ENCODE results near the gene IMMP2L.

IMMP2L gene

DNA sequence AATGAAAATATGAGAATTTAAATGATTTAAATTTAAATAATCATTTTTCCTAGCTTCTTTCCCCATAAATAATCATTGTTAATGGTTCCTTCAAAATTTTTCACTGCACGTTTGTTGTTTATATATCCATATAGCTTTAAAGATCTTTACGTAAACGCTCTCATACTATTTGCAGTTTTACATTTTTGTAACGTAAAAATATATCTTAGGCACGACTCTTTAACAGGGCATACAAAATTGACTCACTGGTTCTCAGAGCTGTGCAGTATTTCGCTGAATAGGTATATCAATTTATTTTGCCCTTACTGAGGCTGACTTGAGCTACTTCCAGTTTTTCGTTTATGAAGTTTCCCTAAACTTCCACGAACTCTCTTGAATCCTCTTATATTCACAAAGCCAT, 365.6 kb downstream of the IMMP2L start:
- Histone ChIP-seq H3K9me3 (ENCODE audit: control insufficient read depth in 5 of 5, low read length in 5 of 5) (peaks cover 0 to 2% (median under 1%) of the 10 kb centered on the region in 5 donors), H3K9ac (ENCODE audit: low read length in 5 of 5) (no peak overlapping the region), H3K4me1 (ENCODE audit: control insufficient read depth in 5 of 5, insufficient read depth in 5 of 5, low read length in 5 of 5) (no peaks in the 10 kb centered on the region), H3K36me3 (ENCODE audit: control insufficient read depth in 5 of 5, insufficient read depth in 5 of 5, low read length in 5 of 5) (no peaks in the 10 kb centered on the region), H3K27ac (ENCODE audit: low read depth, low read length) (no peak overlapping the region), H3K4me3 (ENCODE audit: low read depth in 1 of 5, low read length in 5 of 5) (no peak overlapping the region), H3K27me3 (ENCODE audit: control insufficient read depth in 5 of 5, insufficient read depth in 4 of 5, low read length in 5 of 5) (no peaks in the 10 kb centered on the region)

DNA sequence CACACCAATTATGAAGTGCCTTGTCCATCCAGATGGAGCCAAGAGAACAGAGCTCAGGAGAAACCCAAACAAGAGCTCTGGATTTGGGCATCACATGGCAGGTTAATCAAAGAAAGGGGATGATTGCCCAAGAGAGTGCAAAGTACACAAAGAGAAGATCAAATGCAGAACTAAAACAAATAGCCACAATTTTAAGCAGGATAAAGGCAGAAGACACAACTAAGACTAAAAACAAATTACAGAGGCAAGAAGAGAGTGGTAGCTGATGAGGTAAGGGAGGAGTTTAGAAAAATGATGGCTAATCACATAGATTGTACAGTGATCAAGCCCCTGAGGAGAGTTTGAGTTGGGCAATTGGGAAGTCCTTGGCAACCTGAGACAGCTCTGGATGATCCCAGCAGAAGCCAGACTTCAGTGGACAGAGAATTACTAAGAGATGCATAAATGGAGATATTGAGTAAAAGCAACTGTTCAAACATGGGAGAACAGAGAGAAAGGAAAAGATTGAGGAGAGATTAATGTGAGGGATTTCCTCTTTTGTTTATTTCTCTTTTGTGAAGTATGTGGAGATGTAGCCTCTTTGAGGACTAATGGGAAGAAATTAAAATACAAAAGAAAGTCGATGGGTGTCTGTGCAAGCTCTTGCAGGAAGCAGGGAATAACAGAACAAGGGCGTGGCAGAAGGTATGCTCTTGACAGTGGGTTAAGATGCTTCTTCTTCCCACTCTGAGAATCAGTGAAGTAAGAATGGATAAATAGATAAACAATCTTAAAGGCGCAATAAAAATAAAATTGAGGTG, 369.5 kb downstream of the IMMP2L start:
- no peaks in the 10 kb centered on the region for H3K27me3 ChIP-seq (ENCODE audit: control insufficient read depth in 5 of 5, insufficient read depth in 4 of 5, low read length in 5 of 5)
- peaks cover 0 to 5% (median 0%) of the 10 kb centered on the region in 5 donors for H3K9me3 ChIP-seq (ENCODE audit: control insufficient read depth in 5 of 5, low read length in 5 of 5)
- no peak overlapping the region for H3K27ac ChIP-seq (ENCODE audit: low read depth, low read length)
- H3K36me3 ChIP-seq (ENCODE audit: control insufficient read depth in 5 of 5, insufficient read depth in 5 of 5, low read length in 5 of 5): no peaks in the 10 kb centered on the region
- H3K4me3 ChIP-seq (ENCODE audit: low read depth in 1 of 5, low read length in 5 of 5): no peak overlapping the region
- H3K9ac ChIP-seq (ENCODE audit: low read length in 5 of 5): no peak overlapping the region
- H3K4me1 ChIP-seq (ENCODE audit: control insufficient read depth in 5 of 5, insufficient read depth in 5 of 5, low read length in 5 of 5): peaks cover 0 to 6% (median 0%) of the 10 kb centered on the region in 5 donors

DNA sequence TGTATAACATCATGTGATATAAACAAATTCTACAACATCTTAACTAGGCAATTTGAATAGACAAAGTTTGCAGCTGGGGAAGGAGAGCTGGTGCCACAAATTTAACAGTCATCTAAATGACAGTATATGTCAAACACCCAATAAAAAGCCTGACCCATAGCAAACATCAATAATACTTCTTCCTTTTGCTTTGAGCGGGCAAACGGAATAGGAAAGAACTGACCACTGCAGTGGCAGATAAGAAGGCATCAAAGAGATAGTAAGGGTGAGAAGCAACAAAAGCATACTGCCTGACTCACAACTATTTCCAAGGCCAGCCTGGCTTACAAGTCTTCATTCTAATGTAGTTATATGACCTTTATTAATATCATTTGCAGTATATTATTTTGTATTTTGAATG, 371.5 kb downstream of the IMMP2L start:
- Histone ChIP-seq H3K27ac (ENCODE audit: low read depth, low read length) (no peak overlapping the region), H3K27me3 (ENCODE audit: control insufficient read depth in 5 of 5, insufficient read depth in 4 of 5, low read length in 5 of 5) (no peaks in the 10 kb centered on the region), H3K36me3 (ENCODE audit: control insufficient read depth in 5 of 5, insufficient read depth in 5 of 5, low read length in 5 of 5) (no peaks in the 10 kb centered on the region), H3K4me1 (ENCODE audit: control insufficient read depth in 5 of 5, insufficient read depth in 5 of 5, low read length in 5 of 5) (peaks cover 0 to 6% (median 0%) of the 10 kb centered on the region in 5 donors), H3K4me3 (ENCODE audit: low read depth in 1 of 5, low read length in 5 of 5) (no peak overlapping the region), H3K9me3 (ENCODE audit: control insufficient read depth in 5 of 5, low read length in 5 of 5) (peaks cover 0 to 5% (median 0%) of the 10 kb centered on the region in 5 donors), H3K9ac (ENCODE audit: low read length in 5 of 5) (no peak overlapping the region)

DNA sequence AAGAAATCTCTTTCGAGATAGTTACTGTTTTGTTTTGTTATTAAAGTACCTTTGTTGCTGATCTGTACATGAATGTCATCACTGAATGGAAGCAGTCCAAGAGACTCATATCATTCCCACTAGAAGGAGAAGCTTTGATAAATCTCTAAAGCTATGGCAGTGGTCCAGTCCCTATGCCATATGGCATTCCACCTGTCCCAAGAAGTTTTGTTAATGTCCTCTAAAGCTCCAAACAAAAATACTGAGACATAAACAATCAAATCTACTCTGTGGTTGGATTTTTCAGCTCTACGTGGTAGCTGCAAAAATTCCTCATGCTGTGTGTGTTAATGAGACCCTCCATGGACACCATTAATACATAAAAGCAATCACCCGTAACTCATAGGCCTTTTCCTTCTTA, 377.3 kb downstream of the IMMP2L start:
- Histone ChIP-seq H3K4me3 (ENCODE audit: low read depth in 1 of 5, low read length in 5 of 5) (no peak overlapping the region), H3K9me3 (ENCODE audit: control insufficient read depth in 5 of 5, low read length in 5 of 5) (peaks cover 0 to 5% (median 0%) of the 10 kb centered on the region in 5 donors), H3K27ac (ENCODE audit: low read depth, low read length) (no peak overlapping the region), H3K4me1 (ENCODE audit: control insufficient read depth in 5 of 5, insufficient read depth in 5 of 5, low read length in 5 of 5) (peaks cover 0 to 6% (median 0%) of the 10 kb centered on the region in 5 donors), H3K9ac (ENCODE audit: low read length in 5 of 5) (no peak overlapping the region), H3K27me3 (ENCODE audit: control insufficient read depth in 5 of 5, insufficient read depth in 4 of 5, low read length in 5 of 5) (no peaks in the 10 kb centered on the region), H3K36me3 (ENCODE audit: control insufficient read depth in 5 of 5, insufficient read depth in 5 of 5, low read length in 5 of 5) (no peaks in the 10 kb centered on the region)

DNA sequence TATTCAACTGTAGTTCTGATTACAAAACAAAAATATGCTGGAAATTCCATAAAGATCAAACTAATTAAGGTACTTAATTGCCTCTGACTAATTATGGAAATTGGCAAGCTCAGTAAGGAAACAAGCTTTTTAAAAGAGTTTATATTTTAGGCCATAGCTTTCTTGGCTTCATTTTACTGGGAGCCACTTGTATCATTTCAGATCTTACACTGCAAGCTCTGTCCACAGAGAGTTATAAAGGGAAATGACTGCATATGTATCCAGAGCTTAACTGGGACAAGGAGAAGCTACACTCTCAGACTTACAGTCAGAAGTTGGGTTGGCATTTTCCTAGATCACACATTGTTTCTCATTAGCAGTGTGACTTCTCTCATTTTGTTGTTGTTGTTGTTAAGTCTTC, 379.0 kb downstream of the IMMP2L start:
- Histone ChIP-seq H3K27me3 (ENCODE audit: control insufficient read depth in 5 of 5, insufficient read depth in 4 of 5, low read length in 5 of 5) (no peaks in the 10 kb centered on the region), H3K4me1 (ENCODE audit: control insufficient read depth in 5 of 5, insufficient read depth in 5 of 5, low read length in 5 of 5) (peaks cover 0 to 5% (median 0%) of the 10 kb centered on the region in 5 donors), H3K4me3 (ENCODE audit: low read depth in 1 of 5, low read length in 5 of 5) (no peak overlapping the region), H3K36me3 (ENCODE audit: control insufficient read depth in 5 of 5, insufficient read depth in 5 of 5, low read length in 5 of 5) (no peaks in the 10 kb centered on the region), H3K27ac (ENCODE audit: low read depth, low read length) (no peak overlapping the region), H3K9ac (ENCODE audit: low read length in 5 of 5) (no peak overlapping the region), H3K9me3 (ENCODE audit: control insufficient read depth in 5 of 5, low read length in 5 of 5) (peaks cover 0 to 4% (median 0%) of the 10 kb centered on the region in 5 donors)

DNA sequence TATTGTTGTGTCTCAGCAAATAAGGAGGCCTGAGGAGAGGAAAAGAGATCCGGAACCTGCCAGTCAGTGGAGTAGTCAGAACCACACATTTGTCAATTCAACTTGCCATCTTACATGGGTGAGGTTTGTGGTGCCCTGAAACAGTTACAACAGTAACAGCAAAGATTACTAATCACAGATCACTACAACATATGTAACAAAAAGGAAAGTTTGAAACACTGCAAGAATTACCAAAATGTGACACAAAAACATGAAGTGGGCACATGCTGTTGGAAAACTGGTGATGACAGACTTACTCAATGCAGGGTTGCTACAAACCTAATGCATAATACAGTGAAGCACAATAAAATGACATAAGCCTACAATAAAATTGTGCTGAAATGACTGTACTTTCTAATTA, 382.0 kb downstream of the IMMP2L start:
- Histone ChIP-seq H3K4me3 (ENCODE audit: low read depth in 1 of 5, low read length in 5 of 5) (no peak overlapping the region), H3K9ac (ENCODE audit: low read length in 5 of 5) (no peak overlapping the region), H3K9me3 (ENCODE audit: control insufficient read depth in 5 of 5, low read length in 5 of 5) (no peaks in the 10 kb centered on the region), H3K27me3 (ENCODE audit: control insufficient read depth in 5 of 5, insufficient read depth in 4 of 5, low read length in 5 of 5) (no peaks in the 10 kb centered on the region), H3K36me3 (ENCODE audit: control insufficient read depth in 5 of 5, insufficient read depth in 5 of 5, low read length in 5 of 5) (no peaks in the 10 kb centered on the region), H3K27ac (ENCODE audit: low read depth, low read length) (no peak overlapping the region), H3K4me1 (ENCODE audit: control insufficient read depth in 5 of 5, insufficient read depth in 5 of 5, low read length in 5 of 5) (peaks cover 0 to 5% (median 0%) of the 10 kb centered on the region in 5 donors)

DNA sequence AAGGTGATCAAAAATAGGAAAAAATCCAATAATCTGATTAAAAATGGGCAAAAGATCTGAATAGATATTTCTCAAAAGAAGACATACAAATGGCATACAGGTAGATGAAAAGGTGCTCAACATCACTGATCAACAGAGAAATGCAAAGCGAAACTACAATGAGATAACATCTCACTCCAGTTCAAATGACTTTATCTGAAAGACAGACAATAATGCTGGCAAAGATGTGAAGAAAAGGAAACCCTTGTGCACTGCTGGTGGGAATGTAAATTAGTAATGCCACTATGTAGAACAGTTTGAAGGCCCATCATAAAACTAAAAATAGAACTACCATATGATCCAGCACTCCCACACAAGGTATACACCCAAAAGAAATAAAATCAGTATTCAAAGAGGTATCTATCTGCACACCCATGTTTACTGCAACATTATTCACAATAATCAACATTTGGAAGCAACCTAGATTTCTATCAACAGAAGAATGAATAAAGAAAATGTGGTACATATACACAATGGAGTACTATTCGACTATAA, 386.3 kb downstream of the IMMP2L start:
- Histone ChIP-seq H3K9ac (ENCODE audit: low read length in 5 of 5) (no peak overlapping the region), H3K4me3 (ENCODE audit: low read depth in 1 of 5, low read length in 5 of 5) (no peak overlapping the region), H3K36me3 (ENCODE audit: control insufficient read depth in 5 of 5, insufficient read depth in 5 of 5, low read length in 5 of 5) (no peaks in the 10 kb centered on the region), H3K9me3 (ENCODE audit: control insufficient read depth in 5 of 5, low read length in 5 of 5) (no peaks in the 10 kb centered on the region), H3K27me3 (ENCODE audit: control insufficient read depth in 5 of 5, insufficient read depth in 4 of 5, low read length in 5 of 5) (no peaks in the 10 kb centered on the region), H3K4me1 (ENCODE audit: control insufficient read depth in 5 of 5, insufficient read depth in 5 of 5, low read length in 5 of 5) (peaks cover 0 to 5% (median 0%) of the 10 kb centered on the region in 5 donors), H3K27ac (ENCODE audit: low read depth, low read length) (no peak overlapping the region)

DNA sequence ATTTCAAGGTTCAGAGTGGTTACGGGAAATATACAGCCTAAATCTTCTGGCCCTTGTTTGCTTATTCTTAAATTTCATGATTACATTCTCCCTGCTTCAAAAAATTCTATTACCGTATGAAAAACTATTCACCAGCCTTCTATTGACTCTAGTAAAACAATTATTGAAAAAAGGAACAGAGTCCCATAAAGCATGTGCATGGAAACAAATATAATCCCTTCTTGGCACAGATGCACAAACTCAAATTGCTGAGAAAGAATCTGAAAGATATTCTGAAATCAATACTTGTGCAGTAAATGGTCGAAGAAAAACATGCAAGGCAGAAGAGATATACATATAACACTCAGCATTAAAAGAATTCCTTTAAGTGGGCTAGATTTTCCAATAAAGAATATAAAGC, 387.8 kb downstream of the IMMP2L start:
- H3K27me3 ChIP-seq (ENCODE audit: control insufficient read depth in 5 of 5, insufficient read depth in 4 of 5, low read length in 5 of 5): no peaks in the 10 kb centered on the region
- H3K36me3 ChIP-seq (ENCODE audit: control insufficient read depth in 5 of 5, insufficient read depth in 5 of 5, low read length in 5 of 5): no peaks in the 10 kb centered on the region
- no peak overlapping the region for H3K4me3 ChIP-seq (ENCODE audit: low read depth in 1 of 5, low read length in 5 of 5)
- no peaks in the 10 kb centered on the region for H3K9me3 ChIP-seq (ENCODE audit: control insufficient read depth in 5 of 5, low read length in 5 of 5)
- H3K27ac ChIP-seq (ENCODE audit: low read depth, low read length): no peak overlapping the region
- peaks cover 0 to 5% (median 0%) of the 10 kb centered on the region in 5 donors for H3K4me1 ChIP-seq (ENCODE audit: control insufficient read depth in 5 of 5, insufficient read depth in 5 of 5, low read length in 5 of 5)
- H3K9ac ChIP-seq (ENCODE audit: low read length in 5 of 5): no peak overlapping the region

DNA sequence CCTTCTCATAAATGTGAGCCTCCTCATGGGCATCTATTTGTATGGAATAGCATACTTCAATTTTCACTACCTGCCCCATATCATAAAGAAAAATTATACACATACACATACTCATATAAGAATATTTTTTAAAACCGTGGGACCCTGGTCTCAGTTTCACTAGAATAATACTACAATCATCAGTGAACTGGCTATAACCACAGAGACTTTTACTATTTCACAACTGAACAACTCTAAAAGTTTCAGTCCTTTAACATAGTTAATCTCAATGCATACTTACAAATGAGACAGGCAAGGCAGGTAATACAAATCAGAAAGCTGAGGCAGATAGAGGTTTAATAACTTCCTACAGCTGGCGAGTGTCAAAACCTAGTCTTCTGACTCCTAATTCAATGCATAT, 388.3 kb downstream of the IMMP2L start:
- H3K27ac ChIP-seq (ENCODE audit: low read depth, low read length): no peak overlapping the region
- H3K4me1 ChIP-seq (ENCODE audit: control insufficient read depth in 5 of 5, insufficient read depth in 5 of 5, low read length in 5 of 5): peaks cover 0 to 5% (median 0%) of the 10 kb centered on the region in 5 donors
- H3K9ac ChIP-seq (ENCODE audit: low read length in 5 of 5): no peak overlapping the region

DNA sequence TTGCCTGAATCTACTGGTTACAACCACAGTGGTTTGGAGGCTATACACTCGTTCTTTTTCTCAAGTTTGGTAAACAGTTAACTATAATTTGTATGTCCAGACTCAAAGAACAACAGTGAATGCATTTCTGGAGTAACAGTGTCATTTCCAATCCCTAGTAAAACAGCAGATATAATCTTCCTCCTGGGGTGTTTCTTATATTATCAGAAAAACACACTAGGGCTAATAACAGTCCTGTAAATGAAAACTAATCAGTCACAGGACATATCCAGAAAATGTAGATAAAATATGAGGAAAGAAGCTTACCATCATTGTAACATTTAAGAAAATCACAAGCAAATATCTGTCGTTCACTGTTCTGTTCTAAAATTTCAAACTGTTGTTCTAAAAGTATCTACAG, 388.8 kb downstream of the IMMP2L start:
- peaks cover 0 to 5% (median 0%) of the 10 kb centered on the region in 5 donors for H3K4me1 ChIP-seq (ENCODE audit: control insufficient read depth in 5 of 5, insufficient read depth in 5 of 5, low read length in 5 of 5)
- no peaks in the 10 kb centered on the region for H3K27me3 ChIP-seq (ENCODE audit: control insufficient read depth in 5 of 5, insufficient read depth in 4 of 5, low read length in 5 of 5)
- H3K27ac ChIP-seq (ENCODE audit: low read depth, low read length): no peak overlapping the region
- H3K4me3 ChIP-seq (ENCODE audit: low read depth in 1 of 5, low read length in 5 of 5): no peak overlapping the region
- H3K36me3 ChIP-seq (ENCODE audit: control insufficient read depth in 5 of 5, insufficient read depth in 5 of 5, low read length in 5 of 5): no peaks in the 10 kb centered on the region
- no peak overlapping the region for H3K9ac ChIP-seq (ENCODE audit: low read length in 5 of 5)
- no peaks in the 10 kb centered on the region for H3K9me3 ChIP-seq (ENCODE audit: control insufficient read depth in 5 of 5, low read length in 5 of 5)

More for the DNA sequence above, 388.3 kb downstream of the IMMP2L start:
- H3K27me3 ChIP-seq (ENCODE audit: control insufficient read depth in 5 of 5, insufficient read depth in 4 of 5, low read length in 5 of 5): no peaks in the 10 kb centered on the region
- H3K4me3 ChIP-seq (ENCODE audit: low read depth in 1 of 5, low read length in 5 of 5): no peak overlapping the region
- H3K36me3 ChIP-seq (ENCODE audit: control insufficient read depth in 5 of 5, insufficient read depth in 5 of 5, low read length in 5 of 5): no peaks in the 10 kb centered on the region
- no peaks in the 10 kb centered on the region for H3K9me3 ChIP-seq (ENCODE audit: control insufficient read depth in 5 of 5, low read length in 5 of 5)
